GM12878 (cell line): ENCODE measurements around the gene CSTPP1. TPM values are rescaled to one million over a fixed set of nuclear protein-coding genes. Genes with fewer than 3 reads are reported as not detected.
A peak's percentile ranks its signal among the peaks of the same experiment; 100 is the strongest.

Experiments
- BACH1 ChIP-seq: fragments of 450-650 bp; IDR thresholded peaks from 2 replicates; pipeline ENCODE4 v1.6.1; 2017; ENCODE audit warnings: mild to moderate bottlenecking, borderline replicate concordance
- CBFB ChIP-seq: IDR thresholded peaks from 2 replicates; pipeline ENCODE4 v1.6.1; 2016; ENCODE audit warnings: antibody characterized with exemption, low read depth
- CBX3 ChIP-seq: fragments of 200-600 bp; sonication (generic); IDR thresholded peaks from 2 replicates; pipeline ENCODE4 v1.6.1; 2016; ENCODE audit warnings: low read depth, borderline replicate concordance
- EGR1 ChIP-seq, 2 experiments: IDR thresholded peaks; 1 replicate in 1 of 2; 2 replicates in 1 of 2; pipeline ENCODE4 v1.6.1; 2011 to 2012; ENCODE audit warnings: low read depth in 2 of 2, low read length in 2 of 2, borderline replicate concordance in 1 of 2, mild to moderate bottlenecking in 1 of 2, moderate library complexity in 1 of 2
- FOS ChIP-seq: IDR thresholded peaks from 3 replicates; pipeline ENCODE4 v1.6.1; 2011; ENCODE audit warnings: borderline replicate concordance; ENCODE audit not compliant: insufficient read length; ENCODE audit errors: extremely low read depth
- IKZF1 ChIP-seq: fragments of 450-650 bp; conservative IDR thresholded peaks from 2 replicates; pipeline ENCODE4 v1.6.1; 2017; ENCODE audit warnings: antibody characterized with exemption, mild to moderate bottlenecking
- IRF4 ChIP-seq: IDR thresholded peaks from 2 replicates; pipeline ENCODE4 v1.6.1; 2011; ENCODE audit warnings: low read depth, low read length
- LARP7 ChIP-seq: fragments of 450-650 bp; IDR thresholded peaks from 2 replicates; pipeline ENCODE4 v1.6.1; 2017; ENCODE audit warnings: mild to moderate bottlenecking
- PAX5 ChIP-seq: IDR thresholded peaks from 2 replicates; pipeline ENCODE4 v1.6.1; 2011; ENCODE audit warnings: low read depth, low read length, borderline replicate concordance
- SIN3A ChIP-seq: IDR thresholded peaks from 2 replicates; pipeline ENCODE4 v1.6.1; 2012; ENCODE audit warnings: low read depth, low read length, improper control_type of control experiment
- SMAD1 ChIP-seq: fragments of 450-650 bp; IDR thresholded peaks from 2 replicates; pipeline ENCODE4 v1.6.1; 2018; ENCODE audit warnings: mild to moderate bottlenecking, low read depth; ENCODE audit not compliant: partially characterized antibody
- SMC3 ChIP-seq: IDR thresholded peaks from 2 replicates; pipeline ENCODE4 v1.6.1; 2011; ENCODE audit warnings: low read length, improper control_type of control experiment, borderline replicate concordance
- TAF1 ChIP-seq: IDR thresholded peaks from 2 replicates; pipeline ENCODE4 v1.6.1; 2011; ENCODE audit warnings: mild to moderate bottlenecking, low read depth, low read length, borderline replicate concordance
- ZSCAN29 ChIP-seq: fragments of 450-650 bp; IDR thresholded peaks from 2 replicates; pipeline ENCODE4 v1.6.1; 2017; ENCODE audit warnings: mild to moderate bottlenecking, moderate library complexity
- polyA plus RNA-seq, 11 experiments: library from polyadenylated mRNA; depleted of rRNA in 4 of 11; unstranded in 6 of 11; stranded (reverse) in 5 of 11; fragments of >200 nt; fragmentation: Nextera tagmentation in 4 of 11; fragmentation: Illumina TruSeq in 1 of 11; extraction: Ambion mirVana in 4 of 11; extraction: Trizol in 1 of 11; gene quantifications; 1 replicate in 1 of 11; 2 replicates in 10 of 11; pipeline versions ENCODE4 v1.2.1 to v1.2.3, GENCODE V29; 2011 to 2016; ENCODE audit warnings: inconsistent platforms in 2 of 11, missing spikeins in 2 of 11, low read depth in 1 of 11
- total RNA-seq, 4 experiments: library from RNA; depleted of rRNA in 3 of 4; stranded (reverse); fragments of >200 nt in 3 of 4; fragmentation: Illumina TruSeq in 1 of 4; extraction: Trizol in 1 of 4; gene quantifications; 2 replicates each; pipeline versions ENCODE4 v1.2.1 to v1.2.3, GENCODE V29; 2013 to 2021
- TF ChIP-seq, protein P1 (sequence below): fragments of 450-650 bp; IDR thresholded peaks from 2 replicates; pipeline ENCODE4 v1.6.1; 2017; ENCODE audit warnings: mild to moderate bottlenecking
- TF ChIP-seq, protein P2 (sequence below): fragments of 450-650 bp; IDR thresholded peaks from 2 replicates; pipeline ENCODE4 v1.6.1; 2018; ENCODE audit warnings: mild to moderate bottlenecking, low read depth, moderate library complexity; ENCODE audit not compliant: partially characterized antibody
- TF ChIP-seq, protein P3 (sequence below): fragments of 450-650 bp; IDR thresholded peaks from 2 replicates; pipeline ENCODE4 v1.6.1; 2017; ENCODE audit warnings: mild to moderate bottlenecking, low read depth, inconsistent platforms; ENCODE audit not compliant: poor library complexity, severe bottlenecking
- TF ChIP-seq, protein P4 (sequence below): IDR thresholded peaks from 2 replicates; pipeline ENCODE4 v1.6.1; 2012; ENCODE audit warnings: improper control_type of control experiment, low read depth, low read length; ENCODE audit not compliant: insufficient replicate concordance

The CSTPP1 gene
- total and polyA plus RNA-seq, 10 of the 15 experiments (the other 5 are each of a cell fraction or from before 2014, with no cell fraction given) = 7.1 to 23.4 (median 17.5) TPM

DNA sequence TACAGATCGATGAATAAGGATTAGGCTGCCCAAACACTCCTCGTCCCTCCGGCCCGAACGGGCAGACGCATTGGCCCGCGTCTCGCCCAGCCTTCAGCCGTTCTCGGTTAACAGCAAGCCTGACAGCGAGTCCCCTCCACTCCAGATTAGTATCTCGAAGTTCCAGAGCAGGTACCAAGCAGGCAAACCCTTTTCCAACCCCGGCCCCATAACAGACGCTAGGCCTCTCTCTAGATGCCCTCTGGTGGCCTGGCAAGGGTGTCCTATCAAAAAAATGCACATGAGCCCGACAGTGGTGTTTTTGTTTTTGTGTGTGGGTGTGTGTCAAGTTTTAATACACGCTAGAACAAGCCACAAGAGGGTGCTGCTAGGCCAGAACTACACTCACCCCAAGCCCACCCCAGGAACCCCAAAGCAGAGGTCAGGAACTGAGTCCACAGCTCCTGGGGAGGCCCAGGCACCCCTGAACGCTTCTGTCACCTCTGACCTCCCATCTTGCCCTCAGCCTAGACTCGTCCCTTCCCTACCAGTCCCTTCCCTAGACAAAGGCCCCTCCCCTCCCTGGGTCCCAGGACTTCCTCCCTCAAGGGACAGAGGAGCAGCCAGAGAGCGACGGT, 240.8 kb downstream of the CSTPP1 start (continued):
- peak; percentile 4; the same call in 1 of the 2 replicates for TF ChIP-seq BACH1
- TF ChIP-seq, protein P1, sequence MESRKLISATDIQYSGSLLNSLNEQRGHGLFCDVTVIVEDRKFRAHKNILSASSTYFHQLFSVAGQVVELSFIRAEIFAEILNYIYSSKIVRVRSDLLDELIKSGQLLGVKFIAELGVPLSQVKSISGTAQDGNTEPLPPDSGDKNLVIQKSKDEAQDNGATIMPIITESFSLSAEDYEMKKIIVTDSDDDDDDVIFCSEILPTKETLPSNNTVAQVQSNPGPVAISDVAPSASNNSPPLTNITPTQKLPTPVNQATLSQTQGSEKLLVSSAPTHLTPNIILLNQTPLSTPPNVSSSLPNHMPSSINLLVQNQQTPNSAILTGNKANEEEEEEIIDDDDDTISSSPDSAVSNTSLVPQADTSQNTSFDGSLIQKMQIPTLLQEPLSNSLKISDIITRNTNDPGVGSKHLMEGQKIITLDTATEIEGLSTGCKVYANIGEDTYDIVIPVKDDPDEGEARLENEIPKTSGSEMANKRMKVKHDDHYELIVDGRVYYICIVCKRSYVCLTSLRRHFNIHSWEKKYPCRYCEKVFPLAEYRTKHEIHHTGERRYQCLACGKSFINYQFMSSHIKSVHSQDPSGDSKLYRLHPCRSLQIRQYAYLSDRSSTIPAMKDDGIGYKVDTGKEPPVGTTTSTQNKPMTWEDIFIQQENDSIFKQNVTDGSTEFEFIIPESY = no peak
- TF ChIP-seq ZSCAN29 = no peak
- TF ChIP-seq IKZF1 = no peak
- TF ChIP-seq SMC3 = peak; percentile 70
- no peak for TF ChIP-seq TAF1
- TF ChIP-seq, protein P2, sequence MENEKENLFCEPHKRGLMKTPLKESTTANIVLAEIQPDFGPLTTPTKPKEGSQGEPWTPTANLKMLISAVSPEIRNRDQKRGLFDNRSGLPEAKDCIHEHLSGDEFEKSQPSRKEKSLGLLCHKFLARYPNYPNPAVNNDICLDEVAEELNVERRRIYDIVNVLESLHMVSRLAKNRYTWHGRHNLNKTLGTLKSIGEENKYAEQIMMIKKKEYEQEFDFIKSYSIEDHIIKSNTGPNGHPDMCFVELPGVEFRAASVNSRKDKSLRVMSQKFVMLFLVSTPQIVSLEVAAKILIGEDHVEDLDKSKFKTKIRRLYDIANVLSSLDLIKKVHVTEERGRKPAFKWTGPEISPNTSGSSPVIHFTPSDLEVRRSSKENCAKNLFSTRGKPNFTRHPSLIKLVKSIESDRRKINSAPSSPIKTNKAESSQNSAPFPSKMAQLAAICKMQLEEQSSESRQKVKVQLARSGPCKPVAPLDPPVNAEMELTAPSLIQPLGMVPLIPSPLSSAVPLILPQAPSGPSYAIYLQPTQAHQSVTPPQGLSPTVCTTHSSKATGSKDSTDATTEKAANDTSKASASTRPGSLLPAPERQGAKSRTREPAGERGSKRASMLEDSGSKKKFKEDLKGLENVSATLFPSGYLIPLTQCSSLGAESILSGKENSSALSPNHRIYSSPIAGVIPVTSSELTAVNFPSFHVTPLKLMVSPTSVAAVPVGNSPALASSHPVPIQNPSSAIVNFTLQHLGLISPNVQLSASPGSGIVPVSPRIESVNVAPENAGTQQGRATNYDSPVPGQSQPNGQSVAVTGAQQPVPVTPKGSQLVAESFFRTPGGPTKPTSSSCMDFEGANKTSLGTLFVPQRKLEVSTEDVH = no peak
- TF ChIP-seq, protein P3, sequence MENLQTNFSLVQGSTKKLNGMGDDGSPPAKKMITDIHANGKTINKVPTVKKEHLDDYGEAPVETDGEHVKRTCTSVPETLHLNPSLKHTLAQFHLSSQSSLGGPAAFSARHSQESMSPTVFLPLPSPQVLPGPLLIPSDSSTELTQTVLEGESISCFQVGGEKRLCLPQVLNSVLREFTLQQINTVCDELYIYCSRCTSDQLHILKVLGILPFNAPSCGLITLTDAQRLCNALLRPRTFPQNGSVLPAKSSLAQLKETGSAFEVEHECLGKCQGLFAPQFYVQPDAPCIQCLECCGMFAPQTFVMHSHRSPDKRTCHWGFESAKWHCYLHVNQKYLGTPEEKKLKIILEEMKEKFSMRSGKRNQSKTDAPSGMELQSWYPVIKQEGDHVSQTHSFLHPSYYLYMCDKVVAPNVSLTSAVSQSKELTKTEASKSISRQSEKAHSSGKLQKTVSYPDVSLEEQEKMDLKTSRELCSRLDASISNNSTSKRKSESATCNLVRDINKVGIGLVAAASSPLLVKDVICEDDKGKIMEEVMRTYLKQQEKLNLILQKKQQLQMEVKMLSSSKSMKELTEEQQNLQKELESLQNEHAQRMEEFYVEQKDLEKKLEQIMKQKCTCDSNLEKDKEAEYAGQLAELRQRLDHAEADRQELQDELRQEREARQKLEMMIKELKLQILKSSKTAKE = peak; percentile 80
- TF ChIP-seq LARP7 = peak; percentile 36; the same call in 1 of the 2 replicates
- TF ChIP-seq FOS = no peak
- peak; percentile 96 for TF ChIP-seq SIN3A
- no peak for TF ChIP-seq IRF4
- no peak for TF ChIP-seq CBFB
- TF ChIP-seq CBX3 = no peak
- TF ChIP-seq, protein P4, sequence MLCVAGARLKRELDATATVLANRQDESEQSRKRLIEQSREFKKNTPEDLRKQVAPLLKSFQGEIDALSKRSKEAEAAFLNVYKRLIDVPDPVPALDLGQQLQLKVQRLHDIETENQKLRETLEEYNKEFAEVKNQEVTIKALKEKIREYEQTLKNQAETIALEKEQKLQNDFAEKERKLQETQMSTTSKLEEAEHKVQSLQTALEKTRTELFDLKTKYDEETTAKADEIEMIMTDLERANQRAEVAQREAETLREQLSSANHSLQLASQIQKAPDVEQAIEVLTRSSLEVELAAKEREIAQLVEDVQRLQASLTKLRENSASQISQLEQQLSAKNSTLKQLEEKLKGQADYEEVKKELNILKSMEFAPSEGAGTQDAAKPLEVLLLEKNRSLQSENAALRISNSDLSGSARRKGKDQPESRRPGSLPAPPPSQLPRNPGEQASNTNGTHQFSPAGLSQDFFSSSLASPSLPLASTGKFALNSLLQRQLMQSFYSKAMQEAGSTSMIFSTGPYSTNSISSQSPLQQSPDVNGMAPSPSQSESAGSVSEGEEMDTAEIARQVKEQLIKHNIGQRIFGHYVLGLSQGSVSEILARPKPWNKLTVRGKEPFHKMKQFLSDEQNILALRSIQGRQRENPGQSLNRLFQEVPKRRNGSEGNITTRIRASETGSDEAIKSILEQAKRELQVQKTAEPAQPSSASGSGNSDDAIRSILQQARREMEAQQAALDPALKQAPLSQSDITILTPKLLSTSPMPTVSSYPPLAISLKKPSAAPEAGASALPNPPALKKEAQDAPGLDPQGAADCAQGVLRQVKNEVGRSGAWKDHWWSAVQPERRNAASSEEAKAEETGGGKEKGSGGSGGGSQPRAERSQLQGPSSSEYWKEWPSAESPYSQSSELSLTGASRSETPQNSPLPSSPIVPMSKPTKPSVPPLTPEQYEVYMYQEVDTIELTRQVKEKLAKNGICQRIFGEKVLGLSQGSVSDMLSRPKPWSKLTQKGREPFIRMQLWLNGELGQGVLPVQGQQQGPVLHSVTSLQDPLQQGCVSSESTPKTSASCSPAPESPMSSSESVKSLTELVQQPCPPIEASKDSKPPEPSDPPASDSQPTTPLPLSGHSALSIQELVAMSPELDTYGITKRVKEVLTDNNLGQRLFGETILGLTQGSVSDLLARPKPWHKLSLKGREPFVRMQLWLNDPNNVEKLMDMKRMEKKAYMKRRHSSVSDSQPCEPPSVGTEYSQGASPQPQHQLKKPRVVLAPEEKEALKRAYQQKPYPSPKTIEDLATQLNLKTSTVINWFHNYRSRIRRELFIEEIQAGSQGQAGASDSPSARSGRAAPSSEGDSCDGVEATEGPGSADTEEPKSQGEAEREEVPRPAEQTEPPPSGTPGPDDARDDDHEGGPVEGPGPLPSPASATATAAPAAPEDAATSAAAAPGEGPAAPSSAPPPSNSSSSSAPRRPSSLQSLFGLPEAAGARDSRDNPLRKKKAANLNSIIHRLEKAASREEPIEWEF = peak; percentile 38
- peak in 1 of 2 experiments; percentile 57; a peak in 2 of 3 replicates for TF ChIP-seq EGR1 (IDR thresholded peaks at IDR 0.05; ENCODE audit: borderline replicate concordance in 1 of 2, low read depth in 2 of 2, low read length in 2 of 2)
- no peak for TF ChIP-seq PAX5
- TF ChIP-seq SMAD1 = no peak
